GM19324 (cell line): ENCODE measurements around the gene GPC6.

Experiments
- ATAC-seq: cut with Tn5 transposase; IDR thresholded peaks from one replicate; pipeline ENCODE4 v1.9.1; 2021; ENCODE audit warnings: mild to moderate bottlenecking, moderate library complexity; ENCODE audit not compliant: unreplicated experiment, low FRiP score

Gene GPC6

DNA sequence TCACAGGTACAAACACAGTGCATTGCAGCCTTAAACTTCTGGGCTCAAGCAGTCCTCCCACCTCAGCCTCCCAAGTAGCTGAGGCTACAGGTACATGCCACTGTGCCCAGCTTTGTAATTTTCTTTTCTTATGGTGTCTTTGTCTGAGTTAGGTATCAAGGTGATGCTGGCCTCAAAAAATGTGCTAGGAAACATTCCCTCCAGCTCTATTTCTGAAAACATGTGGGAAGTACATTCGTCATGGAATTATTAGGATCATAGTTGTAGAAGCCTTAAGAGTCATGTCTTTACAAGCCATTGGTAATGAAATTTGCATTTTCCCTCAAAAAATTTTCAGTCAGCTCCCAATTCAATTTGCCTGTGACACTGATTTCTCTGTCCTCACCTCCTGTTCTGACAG lies 1021.3 kb downstream of the GPC6 start:
- no peak for ATAC-seq

DNA sequence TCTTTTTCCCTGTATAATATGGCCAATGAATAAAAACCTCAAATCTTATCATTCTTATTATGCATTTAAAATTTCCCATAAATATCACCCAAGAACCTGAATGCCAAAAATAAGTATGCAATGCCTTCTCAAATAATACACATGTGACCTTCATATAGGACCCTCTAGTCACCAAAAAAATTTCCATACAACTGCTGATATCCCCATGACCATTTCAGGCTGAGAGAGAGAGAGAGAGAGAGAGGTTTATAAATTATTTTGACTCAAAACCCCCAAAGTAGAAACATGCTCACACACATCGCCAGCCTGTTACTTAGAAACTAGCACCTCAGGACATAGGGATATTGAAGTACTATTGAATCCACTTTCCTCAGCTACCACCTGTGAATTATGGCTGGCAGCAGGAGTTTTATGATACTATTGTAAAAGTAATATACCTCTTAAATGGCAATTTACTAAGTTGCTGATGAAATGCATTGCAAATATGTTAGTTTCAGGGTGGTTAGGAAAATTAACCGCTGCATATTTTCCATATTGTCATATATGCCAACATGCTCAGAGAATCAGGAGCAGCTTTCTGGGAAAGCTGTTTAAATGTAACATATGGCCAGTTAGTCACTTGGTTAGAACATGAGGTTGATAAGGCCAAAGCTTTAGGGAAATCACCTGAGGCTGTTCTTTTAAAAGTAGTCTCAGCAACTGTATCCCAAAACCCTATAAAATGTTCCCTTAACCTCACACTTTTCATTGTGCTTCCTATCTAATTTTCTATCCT lies 1022.0 kb downstream of the GPC6 start:
- no peak for ATAC-seq

DNA sequence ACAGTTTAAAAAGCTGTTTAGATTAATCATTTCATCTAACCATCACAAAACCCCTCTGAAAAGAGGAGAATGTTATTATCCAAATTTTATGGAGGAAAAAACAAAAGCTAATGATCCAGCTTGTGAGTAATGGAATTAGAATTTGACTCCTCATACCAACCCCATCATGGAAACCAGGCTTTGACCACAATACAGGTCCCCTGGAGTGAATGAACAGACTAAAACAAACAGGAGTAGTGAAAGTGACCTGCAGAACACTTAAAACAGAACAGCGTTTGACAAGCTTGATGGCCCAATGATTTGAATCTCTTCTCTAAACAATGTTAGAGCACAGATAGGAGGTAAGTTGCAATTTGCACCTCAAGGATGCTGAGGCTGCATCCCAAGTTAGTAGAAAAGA lies 1022.9 kb downstream of the GPC6 start:
- no peak for ATAC-seq

DNA sequence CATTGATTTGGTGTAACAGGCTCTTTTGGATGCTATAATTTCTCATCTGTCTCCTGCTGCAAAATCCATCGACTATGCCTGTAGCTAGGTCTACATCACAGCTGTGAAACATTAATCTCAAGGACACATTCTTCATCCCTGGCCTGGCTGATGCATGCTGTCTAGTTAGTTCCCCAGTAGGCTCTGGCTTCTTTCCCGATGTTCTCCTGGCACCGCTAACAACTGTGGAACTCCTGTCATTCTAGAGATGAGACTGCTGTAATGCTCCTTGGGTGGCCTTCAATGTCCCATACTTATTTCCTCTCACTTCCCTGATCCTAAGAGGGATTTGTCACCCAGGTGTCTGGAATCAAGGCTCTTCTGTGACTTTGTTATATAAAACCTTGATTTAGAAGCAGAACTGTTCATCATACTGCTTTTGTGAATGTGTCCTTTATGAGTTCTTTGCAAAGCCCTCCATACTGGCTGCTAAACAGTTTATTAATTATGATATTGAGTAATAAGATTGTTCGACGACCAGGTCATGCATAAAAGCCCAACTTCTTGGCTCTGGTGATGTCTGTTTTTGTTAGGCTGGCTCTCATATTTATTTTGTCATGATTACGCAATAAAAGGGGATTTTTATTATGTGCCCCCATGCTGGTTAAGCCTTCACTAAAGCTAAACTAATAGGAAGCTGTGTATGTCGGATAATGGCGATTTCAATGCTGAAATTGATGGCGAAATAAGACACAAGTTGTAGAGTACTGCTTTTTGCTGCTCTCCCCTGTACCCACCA lies 1025.4 kb downstream of the GPC6 start:
- ATAC-seq: no peak

DNA sequence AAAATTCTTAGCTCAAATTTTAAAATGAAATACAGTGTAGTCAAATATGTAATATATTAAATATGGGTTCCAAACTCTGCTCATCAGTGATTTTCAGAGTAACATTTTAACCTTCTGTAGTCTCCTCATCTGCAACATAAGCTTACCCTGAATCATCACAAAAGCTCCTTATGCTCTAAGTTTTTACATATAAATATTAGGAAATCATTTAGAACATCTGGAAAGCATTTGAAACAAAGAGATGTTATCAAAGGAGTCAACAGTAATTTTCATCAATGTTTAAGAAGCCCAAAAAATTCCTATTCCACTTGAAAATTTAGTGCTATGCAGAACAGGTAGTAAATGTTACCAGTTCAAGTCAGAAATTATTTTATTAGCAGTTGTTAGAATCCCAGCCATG lies 1028.1 kb downstream of the GPC6 start:
- ATAC-seq: no peak

DNA sequence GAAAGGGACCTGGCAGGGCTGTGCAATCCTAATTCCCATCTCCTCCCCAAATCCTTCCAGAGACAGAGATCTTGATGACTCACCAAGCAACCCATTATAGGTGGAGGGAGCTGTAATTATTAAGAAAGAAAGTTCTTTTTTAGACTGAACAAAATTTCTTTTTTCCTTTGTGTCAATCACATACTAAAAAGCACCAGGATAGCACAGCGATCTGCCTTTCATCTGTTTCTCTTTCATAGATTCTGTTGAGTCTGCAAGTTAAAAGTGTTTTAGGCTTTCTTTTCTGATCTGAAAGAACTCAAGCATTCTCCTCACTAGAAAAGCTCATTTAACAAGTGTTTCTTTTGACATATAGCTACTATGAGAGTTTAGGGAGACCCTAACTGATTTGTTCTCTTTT lies 1030.1 kb downstream of the GPC6 start:
- ATAC-seq: no peak

DNA sequence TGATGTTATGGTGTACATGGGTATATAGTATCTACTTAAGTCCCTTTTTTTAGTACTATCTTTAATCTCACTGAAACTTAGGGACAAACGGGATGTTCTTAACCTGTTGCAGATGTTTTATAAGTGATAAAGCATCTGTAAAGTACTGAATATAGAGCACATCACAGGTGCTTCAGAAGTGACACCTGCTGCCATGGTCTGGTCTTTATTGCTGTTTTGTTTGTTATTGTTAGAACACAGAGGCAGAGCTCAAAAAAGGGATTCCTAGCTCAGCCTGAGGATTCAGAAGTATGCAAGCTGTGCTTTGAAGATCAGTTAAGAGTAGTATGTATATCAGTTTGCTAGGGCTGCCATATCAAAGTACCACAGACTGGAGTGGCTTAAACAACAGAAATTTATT lies 1033.4 kb downstream of the GPC6 start:
- ATAC-seq: no peak

DNA sequence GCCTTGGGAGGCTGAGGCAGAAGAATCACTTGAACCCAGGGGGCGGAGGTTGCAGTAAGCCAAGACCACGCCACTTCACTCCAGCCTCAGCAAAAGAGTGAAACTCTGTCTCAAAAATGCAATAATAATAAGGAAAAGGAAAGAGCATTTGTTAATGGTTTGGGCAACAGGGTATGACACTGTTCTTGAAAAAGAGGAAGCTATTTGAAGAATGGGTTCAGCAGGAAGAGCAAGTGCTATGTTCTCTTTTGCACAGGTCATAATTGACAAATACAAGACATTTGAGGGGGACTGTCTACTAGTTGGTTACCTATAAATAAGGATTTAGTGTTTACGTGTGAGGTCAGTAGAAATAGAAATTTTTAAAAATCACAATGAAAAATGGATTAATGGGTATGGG lies 1034.6 kb downstream of the GPC6 start:
- ATAC-seq: no peak

DNA sequence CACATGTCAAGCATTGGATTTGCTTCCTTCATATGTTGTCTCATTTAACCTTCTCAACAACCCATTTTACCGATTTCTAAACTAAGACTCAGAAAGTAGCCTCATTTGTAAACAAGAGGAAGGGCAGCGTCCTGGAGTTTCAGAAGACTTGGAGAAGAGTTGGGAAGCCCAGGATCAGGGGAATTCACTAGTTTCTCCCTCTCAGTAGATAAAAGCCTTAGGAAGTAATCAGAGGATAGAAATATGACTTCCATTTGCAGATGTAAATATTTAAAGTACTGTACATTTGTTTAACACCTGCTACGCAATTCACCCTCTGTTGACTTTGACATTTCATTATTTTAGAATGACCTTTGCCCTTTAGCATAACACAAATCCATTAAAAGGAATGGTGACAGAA lies 1036.4 kb downstream of the GPC6 start:
- ATAC-seq: no peak

DNA sequence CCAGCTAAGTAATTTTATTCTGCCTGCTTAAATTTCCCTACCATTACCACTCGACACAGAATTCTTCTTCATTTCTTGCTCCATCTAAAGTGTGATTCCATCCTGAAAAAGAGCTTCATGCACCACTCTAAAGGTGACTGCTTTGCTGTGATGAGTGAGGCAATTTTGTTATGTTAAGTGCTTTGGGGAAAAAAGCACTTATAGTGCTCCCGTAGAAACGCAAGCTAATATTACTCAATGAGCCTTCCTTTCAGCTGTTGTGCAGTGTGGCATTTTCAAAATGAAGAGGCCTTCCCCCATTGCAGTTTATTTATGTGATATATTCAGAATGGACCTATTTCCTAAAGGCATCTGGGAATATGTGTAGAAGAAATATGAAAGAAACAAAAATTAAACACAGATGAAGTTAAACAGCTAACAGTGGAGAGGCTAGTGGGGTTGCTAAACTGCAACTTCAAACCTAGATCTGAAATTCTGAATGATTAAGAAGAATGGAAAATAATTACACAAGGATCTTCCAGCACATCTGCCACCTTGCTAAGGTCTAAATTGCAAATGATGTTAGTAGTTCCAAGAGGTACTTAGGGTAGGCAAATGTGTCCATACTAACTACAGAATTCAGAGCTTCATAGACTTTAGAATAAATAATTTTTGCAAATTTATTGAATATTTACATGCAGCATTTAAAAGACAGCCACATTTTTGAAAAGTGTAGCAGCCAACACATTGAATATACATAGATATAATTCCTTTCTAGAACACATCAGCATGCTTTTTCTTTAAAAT lies 1041.2 kb downstream of the GPC6 start:
- ATAC-seq: no peak

DNA sequence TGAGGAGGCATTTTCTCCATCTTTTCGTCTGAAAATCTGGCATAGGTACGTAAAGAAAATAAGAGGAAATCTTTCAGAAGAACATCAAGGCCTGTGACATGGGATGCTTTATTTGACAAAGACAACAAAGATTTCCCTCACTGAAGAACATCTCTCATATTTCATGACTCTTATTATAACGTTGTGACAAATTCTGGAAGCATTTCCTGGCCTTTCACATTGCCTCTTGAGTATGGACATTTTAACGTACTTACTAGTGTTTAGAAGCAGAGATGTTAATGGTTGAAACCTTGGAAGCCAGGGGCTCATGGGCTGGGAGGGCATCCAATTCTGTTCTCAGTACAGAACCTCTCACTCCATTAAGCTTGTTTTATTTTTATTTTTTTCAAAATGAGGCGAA lies 1042.1 kb downstream of the GPC6 start:
- no peak for ATAC-seq

DNA sequence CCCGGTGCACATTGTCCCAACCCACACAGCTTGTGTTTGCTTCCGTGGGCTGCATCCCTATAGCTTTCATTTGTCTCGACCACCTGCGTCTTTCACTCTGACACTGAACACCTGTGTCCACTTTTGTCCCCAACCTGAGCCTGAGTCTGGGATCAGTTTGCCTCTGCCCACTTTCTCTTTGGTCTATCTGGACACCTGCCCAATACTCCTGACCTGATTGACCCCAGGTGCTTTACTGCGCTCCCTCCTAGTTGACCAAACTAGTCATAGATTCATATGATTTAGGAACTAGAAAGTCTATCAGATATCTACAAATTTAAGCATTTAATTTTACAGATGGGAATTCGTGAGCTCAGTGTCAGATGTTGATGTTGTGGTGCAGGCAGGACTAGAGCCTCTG lies 1043.0 kb downstream of the GPC6 start:
- ATAC-seq: no peak

DNA sequence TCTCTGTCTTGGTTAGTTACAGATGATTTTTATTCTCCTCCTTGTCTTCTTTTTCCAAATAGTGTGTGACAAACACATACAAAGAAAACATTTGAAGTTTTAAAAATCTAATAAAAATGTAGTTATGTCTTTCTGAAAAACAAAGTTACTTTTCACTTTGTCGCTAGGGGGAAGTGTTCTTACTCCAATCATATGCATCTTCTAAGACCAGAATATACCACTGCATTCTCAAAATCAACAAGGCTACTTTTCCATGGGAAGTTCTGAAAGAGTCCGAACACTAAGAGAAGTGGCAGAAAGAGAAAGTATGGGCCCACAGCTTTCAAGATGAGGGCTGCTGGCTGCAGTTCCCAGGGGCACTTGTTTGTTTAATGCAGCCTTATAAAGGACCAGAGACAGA lies 1043.9 kb downstream of the GPC6 start:
- ATAC-seq: no peak

DNA sequence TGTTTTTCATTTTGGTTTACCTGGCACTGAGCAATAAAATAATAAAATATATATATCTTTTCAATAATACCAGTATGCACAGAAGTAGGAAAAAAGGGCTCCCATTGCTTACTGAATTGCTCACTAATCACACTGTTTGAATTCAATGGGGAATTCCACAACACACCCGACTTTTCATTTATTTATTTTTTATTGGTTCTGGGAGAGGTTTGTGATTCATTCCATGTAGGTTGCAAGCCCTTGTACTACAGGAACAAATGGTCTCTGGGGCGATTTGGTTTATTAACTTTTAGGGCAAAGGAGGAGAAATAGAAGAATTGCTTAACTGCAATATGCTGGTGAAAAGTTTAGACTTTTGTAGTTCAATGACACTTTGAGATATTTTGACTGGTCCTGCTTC lies 1045.4 kb downstream of the GPC6 start:
- ATAC-seq: no peak

DNA sequence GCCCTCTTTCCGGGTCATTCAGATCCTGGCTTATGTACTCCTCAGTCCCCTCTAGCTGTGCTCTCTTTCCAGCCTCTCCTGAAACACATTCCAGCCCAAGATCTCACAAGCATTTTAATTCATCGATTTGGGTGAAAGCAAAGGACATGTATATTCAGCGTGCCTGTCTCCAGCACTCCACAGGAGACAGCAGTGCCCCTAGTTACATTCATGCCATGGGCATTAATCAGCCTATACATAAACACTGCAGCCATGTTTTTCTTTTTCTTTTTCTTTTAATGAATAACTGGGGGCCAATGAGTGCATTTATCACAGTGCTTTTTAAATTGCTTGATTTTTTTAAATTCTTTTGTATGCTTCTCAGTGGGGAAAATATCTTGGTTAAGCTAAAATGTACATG lies 1053.7 kb downstream of the GPC6 start:
- no peak for ATAC-seq

DNA sequence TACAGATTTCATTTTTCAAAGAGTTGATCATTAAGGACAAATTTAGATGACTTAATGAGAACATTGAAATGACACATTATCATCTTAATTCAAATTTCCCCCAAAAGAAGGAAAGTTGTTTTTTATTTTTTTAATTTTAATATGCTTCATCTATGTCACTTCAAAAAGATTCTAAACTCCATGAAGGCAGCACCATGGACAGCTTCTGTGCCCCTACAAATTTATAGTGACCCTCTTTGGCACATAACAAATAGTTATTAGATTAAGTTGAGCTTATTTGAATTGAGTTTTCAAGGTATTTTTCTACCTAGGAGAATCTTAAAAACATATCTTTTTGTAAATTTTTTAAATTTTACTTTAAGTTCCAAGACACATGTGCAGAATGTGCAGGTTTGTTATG lies 1054.2 kb downstream of the GPC6 start:
- ATAC-seq: no peak

DNA sequence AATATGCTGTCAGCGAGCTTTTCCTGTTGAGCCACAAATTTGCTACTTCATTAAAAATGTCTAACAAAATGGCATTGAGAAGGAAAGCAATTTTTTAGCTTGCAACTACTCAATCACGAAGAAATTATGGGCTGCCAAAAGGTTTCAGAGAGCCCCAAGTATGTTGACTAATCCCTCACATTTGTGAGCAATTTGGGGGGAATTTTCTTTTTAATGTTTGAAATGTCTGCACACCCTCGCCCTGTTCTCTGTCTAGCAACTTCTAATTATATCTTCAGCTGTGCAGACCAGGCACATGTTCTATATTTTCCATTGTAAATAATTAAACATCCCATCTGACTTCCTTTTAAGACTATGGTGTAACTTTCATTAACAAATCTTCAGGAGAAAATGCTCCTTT lies 1060.0 kb downstream of the GPC6 start:
- ATAC-seq: no peak

DNA sequence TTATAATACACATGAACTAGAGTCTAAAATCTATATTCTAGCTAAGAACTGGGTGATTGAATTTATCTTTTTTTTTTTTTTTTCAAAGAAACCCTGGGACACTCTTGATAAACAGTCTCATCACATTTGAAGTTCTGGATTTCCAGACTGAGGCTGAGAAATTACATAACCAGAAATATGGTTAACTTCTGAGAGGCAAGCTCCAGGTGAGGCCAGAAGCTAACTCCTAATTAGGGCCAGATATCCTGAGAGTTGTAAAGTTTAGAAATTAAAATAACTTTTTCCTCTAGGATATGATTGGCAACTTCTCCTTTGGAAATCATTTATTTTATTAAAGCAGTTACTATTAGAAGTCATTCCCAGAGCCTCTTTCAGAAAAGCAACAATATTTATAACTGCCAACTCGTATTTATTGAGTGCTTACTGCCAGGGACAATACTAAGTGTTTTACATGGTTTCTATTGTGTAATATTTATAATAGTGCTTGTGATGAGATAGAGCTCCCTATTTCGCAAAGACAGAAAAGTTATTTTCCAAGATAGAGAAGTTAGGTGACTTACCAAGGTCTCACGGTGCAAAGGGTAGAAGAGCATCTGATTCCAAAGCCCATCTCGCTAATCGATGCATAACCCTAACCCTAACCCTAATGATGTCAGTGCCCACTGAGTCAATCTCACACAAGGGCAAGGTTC lies 1065.2 kb downstream of the GPC6 start:
- no peak for ATAC-seq

DNA sequence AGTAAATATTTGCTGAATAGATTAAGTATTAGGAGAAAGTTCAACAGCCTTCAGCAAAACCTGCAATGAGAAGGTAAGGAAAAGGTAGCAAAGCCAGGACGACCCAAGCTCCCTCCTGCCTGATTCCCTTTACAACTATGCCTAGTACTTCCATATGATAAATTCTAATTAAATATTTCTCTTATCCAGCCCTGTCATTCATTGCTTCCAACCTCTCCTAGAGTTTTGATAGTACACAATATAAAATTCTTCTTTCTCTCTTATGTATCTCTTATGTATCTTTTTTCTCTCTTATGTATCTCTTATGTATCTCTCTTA lies 1065.7 kb downstream of the GPC6 start:
- no peak for ATAC-seq

DNA sequence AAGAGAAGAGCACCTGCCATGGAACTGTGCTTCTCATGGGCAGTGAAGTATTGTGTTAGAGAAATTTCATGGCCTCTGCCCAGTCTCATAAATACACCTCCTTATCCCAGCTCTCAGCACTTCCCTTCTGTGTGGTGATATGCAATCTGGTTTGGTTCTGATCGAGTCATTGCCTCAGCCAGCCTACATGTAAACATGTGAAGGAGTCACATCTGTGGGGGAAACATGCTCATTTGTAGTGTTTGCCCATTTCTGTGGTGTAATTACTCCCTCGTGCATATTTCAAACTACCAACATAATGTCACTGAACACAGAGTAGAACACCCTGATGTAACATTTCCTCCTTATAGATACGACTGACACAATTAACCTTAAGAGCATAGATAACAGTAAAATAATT lies 1069.9 kb downstream of the GPC6 start:
- no peak for ATAC-seq

DNA sequence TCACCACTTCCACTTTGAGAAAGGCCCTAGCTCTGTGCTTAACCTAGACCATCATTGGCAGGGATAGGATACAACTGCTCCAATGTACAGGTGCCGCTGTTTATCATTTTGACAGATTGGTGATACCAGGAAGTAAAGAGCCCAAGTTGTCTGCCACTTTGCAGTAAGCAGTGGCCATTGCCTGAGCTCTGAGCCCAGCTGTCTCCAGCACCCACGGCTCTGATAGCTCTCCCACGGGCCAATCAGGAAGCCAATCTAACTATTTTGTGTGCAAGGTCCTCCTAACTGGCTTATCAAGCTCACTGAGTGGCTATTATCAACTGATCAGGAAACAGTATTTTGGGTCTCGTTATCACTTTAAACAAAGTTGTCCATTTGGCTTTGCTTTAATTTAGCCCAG lies 1071.7 kb downstream of the GPC6 start:
- no peak for ATAC-seq
